ENCODE results near the gene FXR2.

The FXR2 gene

DNA sequence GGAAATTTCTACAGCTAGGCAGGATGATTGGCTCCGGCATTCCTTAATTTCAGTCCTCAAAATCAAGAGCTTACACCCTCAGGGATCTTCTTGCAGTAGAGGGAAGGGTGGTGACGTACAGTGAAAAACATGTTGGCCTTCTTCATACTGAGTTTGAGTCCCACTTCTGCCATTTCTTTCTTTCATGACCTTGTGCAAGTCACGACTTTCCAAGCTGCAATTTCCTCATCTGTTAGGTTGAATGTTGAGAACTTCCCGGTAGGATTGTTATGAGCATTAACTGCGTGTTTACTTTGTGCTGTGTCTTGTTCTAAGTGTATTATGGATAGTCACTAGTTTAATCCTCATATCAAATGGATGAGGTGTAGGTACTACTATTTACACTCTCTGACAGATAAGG, 45.1 kb downstream of the FXR2 start:
- TF ChIP-seq CTCF (IDR thresholded peaks at IDR 0.05), result no peak
- DNase-seq, result no peak
- Histone ChIP-seq H3K36me3 (peaks cover 44 to 82% (median 53%) of the 10 kb centered on the region in 3 donors), H3K4me3 (no peak overlapping the region), H3K27me3 (no peaks in the 10 kb centered on the region), H3K27ac (no peak overlapping the region), H3K9me3 (no peaks in the 10 kb centered on the region), H3K4me1 (peaks cover 0 to 24% (median 12%) of the 10 kb centered on the region in 4 donors)
- intact Hi-C loops (cut with DNase I; ENCODE audit: low total_unique reads), result loop anchor here (10.0 kb wide), 2 partner anchors 55 to 315 kb away; partner anchors contain the start of genes CTDNEP1, ELP5 and SAT2

DNA sequence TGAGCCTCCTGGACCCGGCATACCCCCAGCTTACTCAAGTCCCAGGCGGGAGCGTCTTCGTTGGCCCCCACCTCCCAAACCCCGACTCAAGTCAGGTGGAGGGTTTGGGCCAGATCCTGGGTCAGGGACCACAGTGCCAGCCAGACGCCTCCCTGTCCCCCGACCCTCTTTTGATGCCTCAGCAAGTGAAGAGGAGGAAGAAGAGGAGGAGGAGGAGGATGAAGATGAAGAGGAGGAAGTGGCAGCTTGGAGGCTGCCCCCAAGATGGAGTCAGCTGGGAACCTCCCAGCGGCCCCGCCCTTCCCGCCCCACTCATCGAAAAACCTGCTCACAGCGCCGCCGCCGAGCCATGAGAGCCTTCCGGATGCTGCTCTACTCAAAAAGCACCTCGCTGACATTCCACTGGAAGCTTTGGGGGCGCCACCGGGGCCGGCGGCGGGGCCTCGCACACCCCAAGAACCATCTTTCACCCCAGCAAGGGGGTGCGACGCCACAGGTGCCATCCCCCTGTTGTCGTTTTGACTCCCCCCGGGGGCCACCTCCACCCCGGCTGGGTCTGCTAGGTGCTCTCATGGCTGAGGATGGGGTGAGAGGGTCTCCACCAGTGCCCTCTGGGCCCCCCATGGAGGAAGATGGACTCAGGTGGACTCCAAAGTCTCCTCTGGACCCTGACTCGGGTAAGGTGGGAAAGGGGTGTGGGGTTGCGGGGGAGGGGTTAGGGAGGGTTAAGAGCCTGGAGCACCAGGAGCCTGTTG, 51.4 kb downstream of the FXR2 start:
- Histone ChIP-seq H3K27me3 (no peaks in the 10 kb centered on the region), H3K4me1 (peaks cover 0 to 64% (median 50%) of the 10 kb centered on the region in 4 donors), H3K4me3 (peak overlapping the region in 1 of 2 donors; percentile 99), H3K36me3 (peaks cover 37 to 52% (median 41%) of the 10 kb centered on the region in 3 donors), H3K9me3 (no peaks in the 10 kb centered on the region), H3K27ac (peak overlapping the region in 1 of 2 donors; percentile 96)
- TF ChIP-seq CTCF (IDR thresholded peaks at IDR 0.05), result no peak
- intact Hi-C loops (cut with DNase I; ENCODE audit: low total_unique reads), result loop anchor here (5.0 to 10.0 kb wide), 4 partner anchors 62 to 308 kb away; partner anchors contain the start of genes CTDNEP1, ELP5, FGF11 and KCTD11
- no peak for DNase-seq

GRCh38 chr17:7562208-7562605, 52.5 kb downstream of the FXR2 start:
- no peaks in the 10 kb centered on the region for H3K9me3 ChIP-seq
- no peak for TF ChIP-seq CTCF (IDR thresholded peaks at IDR 0.05)
- no peak for DNase-seq
- H3K4me1 ChIP-seq, result peaks cover 0 to 72% (median 61%) of the 10 kb centered on the region in 4 donors
- H3K4me3 ChIP-seq, result peak overlapping the region; percentile 86 to 99
- intact Hi-C loops (cut with DNase I; ENCODE audit: low total_unique reads), result loop anchor here (5.0 to 10.0 kb wide), 4 partner anchors 63 to 307 kb away; partner anchors contain the start of genes CTDNEP1, ELP5, FGF11 and KCTD11
- peaks cover 32 to 44% (median 34%) of the 10 kb centered on the region in 3 donors for H3K36me3 ChIP-seq
- H3K27ac ChIP-seq, result peak overlapping the region; percentile 95 to 96
- H3K27me3 ChIP-seq, result no peaks in the 10 kb centered on the region

DNA sequence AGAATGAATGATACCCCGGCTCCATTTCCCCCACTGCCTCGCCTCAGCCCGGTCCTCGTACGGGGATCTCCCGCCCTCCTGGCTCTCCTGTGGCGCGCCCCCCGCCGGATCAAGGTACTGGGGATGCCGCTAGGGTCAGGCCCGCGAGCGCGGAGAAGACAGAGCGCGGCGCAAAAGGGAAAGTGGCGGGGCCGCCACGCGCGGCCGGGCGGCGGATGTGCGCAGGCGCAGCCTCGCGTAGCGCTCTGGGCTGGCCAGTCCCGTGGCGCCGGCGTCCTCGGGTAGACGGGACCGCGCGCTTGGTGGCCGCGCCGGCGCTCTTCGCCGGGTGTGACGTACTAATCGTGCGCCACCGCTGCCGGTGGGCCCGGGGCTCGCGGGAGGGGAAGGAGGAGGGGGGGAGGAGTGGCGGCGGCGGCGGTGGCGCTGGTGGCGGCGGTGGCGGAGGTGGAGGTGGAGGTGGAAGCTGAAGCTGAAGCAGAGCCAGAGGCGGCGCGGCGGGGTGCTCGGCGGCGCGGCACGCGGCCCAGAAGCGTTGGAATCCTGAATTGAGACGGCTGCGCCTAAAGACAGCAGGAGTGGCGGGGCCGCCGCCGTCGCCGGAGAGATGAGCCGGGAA, 53.0 kb downstream of the FXR2 start, which contains the start of gene SENP3:
SENP3 (plus strand) TSS at position 331 of the 619 bp plus-strand sequence. CDS start 1,158 bp downstream, outside the sequence.
- no peaks in the 10 kb centered on the region for H3K27me3 ChIP-seq
- peak within 1 kb of the TSS; percentile 86 to 99 for H3K4me3 ChIP-seq
- H3K4me1 ChIP-seq, result peaks cover 0 to 76% (median 62%) of the 10 kb centered on the region in 4 donors
- H3K9me3 ChIP-seq, result no peaks in the 10 kb centered on the region
- no peak for TF ChIP-seq CTCF (IDR thresholded peaks at IDR 0.05)
- peak; percentile 86 to 93 for DNase-seq
- intact Hi-C loops (cut with DNase I; ENCODE audit: low total_unique reads), result loop anchor here (1.0 to 10.0 kb wide), 5 partner anchors 47 to 307 kb away; partner anchors contain the start of genes CTDNEP1, ELP5, FGF11 and KCTD11
- H3K27ac ChIP-seq, result peak within 1 kb of the TSS; percentile 95 to 96
- H3K36me3 ChIP-seq, result peaks cover 27 to 39% (median 29%) of the 10 kb centered on the region in 3 donors

- Histone ChIP-seq H3K9me3 (no peaks in the 10 kb centered on the region), H3K4me3 (peak overlapping the region; percentile 86 to 99), H3K36me3 (peaks cover 22 to 33% (median 23%) of the 10 kb centered on the region in 3 donors), H3K4me1 (peaks cover 0 to 76% (median 62%) of the 10 kb centered on the region in 4 donors), H3K27ac (peak overlapping the region; percentile 95 to 96), H3K27me3 (no peaks in the 10 kb centered on the region)
- DNase-seq, result peak; percentile 87 to 94
- TF ChIP-seq CTCF (IDR thresholded peaks at IDR 0.05), result peak; percentile 87 to 91
- intact Hi-C loops (cut with DNase I; ENCODE audit: low total_unique reads), result loop anchor here (1.0 to 10.0 kb wide), 5 partner anchors 47 to 306 kb away; partner anchors contain the start of genes CTDNEP1, ELP5, FGF11 and KCTD11
These were observed 53.6 kb downstream of the FXR2 start for GRCh38 chr17:7561028-7561575.

Measured in tibial artery (tissue), 4 donors.